D341Med (cell line): ENCODE measurements around the gene RASAL1.

Source experiments
- DNase-seq: peaks from one replicate; pipeline ENCODE4 v3.0.0; 2012; ENCODE audit warnings: low spot score

Gene RASAL1

DNA sequence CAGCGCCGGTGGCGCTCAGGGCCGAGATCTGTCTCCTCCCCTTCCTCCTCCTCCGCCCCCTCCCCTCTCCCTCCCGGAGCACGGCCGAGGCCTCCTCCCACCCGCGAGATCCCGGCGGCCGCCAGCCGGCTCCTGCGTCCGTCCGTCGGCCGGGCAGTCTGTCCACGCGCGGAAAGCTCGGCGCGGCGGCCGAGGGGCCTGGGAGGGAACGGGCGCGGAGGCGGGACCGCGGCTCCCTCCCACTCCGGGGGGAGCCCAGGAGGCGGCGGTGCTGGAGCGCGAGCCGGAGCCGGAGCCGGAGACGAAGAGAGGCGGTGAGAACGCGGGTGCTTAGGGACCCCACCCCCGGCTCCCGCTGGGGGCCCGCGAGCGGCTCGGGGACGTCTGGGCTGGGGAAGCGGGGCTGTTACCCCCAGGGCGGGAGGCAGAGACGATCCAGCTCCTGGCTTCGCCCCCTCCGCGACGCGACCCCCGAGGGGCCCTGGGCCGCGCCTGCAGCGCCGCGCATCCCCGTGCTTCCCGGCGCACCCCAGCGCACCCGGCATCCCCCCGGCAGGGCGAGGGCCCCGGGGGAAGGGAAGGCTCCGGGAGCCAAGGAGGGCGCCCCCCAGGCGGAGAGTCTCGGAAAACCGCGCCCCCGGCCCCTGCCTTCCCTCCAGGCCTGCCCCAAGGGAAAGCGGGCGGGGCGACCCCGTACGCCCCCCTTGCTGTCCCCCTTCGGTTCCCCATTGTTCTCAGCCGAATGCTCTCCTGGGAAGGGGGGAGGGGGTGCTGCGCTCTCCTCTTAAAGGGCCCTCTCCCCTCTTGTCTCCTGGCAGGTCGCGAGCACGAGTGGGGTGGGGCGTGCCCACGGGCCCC, 78.7 kb downstream of the RASAL1 start, which contains the start of gene DTX1:
TSS of gene DTX1 (plus strand) at position 100 of the 858 bp plus-strand sequence. CDS start 1,463 bp downstream, outside the sequence.
- DNase-seq = peak; percentile 57

DNA sequence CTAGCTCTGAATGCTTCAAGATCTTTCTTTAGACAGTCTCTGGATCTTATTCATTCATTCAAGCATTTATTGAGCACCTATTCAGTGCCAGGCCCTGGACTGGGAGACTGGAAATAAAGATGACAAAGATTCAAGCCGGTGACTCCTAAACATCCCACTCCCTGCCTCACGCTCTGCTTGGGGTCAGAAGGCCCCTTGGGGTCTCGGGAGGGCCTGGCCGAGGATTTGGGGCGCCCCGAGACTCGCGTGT, 79.3 kb downstream of the RASAL1 start:
- no peak for DNase-seq

DNA sequence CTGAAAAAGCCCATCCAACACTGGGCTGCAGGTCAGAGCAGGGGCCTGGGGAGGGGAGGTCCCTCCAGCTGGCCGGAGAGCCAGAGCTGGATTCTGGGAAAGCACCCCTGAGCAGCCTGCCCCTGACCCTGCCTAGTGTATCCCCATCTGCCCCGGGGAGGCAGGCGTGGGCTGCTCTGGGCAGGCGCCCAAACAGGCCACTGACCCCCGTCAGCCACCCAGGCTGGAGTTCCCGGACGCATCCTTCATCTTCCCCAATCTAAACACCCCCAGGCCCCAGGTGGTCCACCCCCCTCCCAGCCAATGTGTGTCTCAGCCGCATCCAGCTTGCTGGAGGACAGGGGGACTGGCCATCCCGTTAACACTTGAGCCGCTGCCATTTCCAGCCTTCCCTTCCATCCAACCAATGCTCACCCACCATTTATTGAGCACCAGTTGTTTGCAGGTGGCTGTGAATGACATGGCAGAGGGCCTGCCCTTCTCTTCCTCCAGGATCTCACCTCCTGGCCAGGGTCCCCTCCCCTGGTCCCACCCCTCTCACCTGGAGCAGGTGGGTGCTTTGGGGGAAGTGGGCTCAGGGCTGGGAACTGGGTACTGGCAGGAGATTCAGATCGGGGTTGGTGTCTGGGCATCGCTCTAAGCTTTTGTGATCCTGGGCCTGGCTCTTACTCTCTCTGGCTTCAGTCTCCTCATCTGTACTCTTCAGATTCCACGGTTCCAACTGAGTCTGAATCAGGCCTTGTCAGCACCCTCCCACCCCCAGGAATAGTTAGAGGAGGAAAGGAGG, 79.8 kb downstream of the RASAL1 start:
- no peak for DNase-seq

DNA sequence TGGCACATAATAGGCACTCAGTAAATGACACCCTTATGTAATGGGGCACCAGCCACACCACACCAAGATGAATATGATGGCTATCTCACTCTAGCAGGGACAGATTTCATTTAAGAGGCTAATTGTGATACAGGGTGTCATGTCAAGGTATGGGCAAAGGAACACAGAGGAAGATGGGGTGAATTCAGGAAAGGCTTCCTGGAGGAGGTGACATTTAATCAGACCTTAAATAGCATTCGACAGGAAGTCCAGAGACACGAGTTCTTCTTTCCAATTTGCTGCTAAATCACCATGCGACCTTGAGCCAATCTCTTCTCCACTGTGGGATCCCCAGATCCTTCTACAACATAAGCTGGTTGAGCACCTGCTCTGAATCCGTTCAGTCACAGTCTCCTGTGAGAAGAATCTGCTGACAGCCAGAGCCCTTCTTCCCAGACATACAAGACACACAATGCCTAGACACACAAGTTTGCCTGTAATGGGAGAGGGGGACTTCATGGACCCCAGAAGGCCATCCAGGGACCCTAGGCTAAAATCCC, 80.5 kb downstream of the RASAL1 start:
- no peak for DNase-seq

DNA sequence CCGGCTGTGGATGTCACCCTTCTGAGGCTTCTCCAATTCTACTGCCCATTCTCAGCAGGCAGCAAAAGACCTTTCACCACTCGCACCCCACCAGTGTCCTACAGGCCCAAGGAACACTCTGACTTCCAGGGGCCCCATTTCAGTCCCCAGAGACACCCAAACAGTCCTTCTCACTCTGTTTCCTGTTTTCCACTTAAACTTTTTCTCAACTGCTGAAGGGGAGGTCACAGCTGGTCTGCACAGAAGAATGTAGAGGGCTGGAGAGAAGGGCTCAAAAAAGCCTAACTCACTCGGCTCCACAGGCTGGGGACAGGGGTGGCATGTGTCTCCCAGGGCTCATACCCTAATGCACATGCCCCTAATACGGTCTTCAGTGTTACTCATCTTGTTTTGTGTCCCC, 83.2 kb downstream of the RASAL1 start:
- DNase-seq = no peak

DNA sequence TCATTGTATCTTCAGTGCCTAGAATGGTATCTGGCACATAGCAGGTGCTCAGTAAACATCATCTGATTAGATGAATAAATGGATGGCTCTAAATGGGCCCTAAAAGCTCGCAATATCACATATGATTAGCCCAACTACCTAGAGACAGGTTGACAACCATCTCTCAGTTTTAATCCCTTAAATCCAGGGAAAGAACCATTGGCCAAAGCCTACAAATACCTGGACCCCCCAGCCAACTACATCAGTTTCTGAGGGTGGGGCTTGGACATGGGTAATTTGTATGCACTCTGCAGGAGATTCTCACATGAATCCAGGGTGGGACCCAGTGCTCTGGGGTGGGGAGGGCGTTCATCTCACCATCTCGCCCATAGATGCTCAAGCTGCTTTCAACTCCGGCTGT, 83.8 kb downstream of the RASAL1 start:
- no peak for DNase-seq

DNA sequence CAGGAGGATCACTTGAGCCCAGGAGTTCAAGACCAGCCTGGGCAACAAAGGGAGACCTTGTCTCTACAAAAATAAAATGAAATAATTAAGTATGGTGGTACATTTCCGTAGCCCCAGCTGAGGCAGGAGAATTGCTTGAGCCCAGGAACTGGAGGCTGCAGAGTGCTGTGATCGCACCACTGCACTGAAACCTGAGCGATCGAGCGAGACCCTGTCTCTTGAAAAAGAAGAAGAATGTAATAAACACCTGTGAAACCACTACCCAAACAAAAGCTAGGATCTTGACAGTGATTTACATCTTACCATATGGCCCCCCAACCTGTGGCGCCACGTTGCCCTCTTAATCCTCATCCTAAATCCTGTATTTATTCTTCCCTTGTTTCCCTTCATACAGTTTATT, 84.8 kb downstream of the RASAL1 start:
- no peak for DNase-seq

DNA sequence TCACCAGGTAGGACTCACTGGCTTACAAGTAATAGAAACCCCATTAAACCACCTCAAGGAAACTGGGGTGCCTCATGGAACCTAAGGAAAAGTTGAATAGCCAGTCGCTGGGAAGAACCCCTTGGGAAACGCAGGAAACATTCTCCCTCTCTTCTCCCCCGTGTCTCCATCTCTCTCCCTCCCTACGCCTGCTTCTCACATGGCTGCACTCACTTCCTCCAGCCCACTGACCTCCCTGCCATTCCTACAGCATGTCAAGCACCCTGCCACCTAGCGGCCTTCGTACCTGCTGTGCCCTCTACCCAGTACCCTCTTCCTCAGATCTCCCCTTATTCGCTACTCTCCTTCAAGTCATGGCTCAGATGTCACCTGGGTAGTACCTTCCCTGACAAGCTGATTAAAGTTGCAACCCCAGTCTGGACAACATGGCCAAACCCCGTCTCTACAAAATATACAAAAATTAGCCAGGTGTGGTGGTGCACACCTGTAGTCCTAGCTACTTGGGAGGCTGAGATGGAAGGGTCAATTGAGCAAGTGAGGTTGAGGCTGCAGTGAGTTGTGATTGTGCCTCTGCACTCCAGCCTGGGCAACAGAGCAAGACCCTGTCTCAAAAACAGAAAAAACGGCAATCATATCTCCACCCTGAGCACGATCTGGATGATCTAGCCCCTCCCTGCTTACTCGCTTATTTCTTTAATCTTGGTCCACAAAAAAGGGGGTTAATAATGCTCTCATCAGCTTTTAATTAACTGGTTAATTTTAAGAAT, 85.4 kb downstream of the RASAL1 start:
- no peak for DNase-seq
